ENCODE results near the gene CALML5.

Gene CALML5

GRCh38 chr10:5514226-5514850, 15.0 kb upstream of the CALML5 start:
- no peak for DNase-seq

GRCh38 chr10:5512881-5513612, 13.7 kb upstream of the CALML5 start:
- no peak for DNase-seq

GRCh38 chr10:5512331-5512730, 13.0 kb upstream of the CALML5 start:
- DNase-seq: no peak

- DNase-seq: no peak
Measured at GRCh38 chr10:5511885-5512280, 12.5 kb upstream of the CALML5 start.

GRCh38 chr10:5511231-5511884, 12.0 kb upstream of the CALML5 start:
- no peak for DNase-seq

- no peak for DNase-seq
Measured at GRCh38 chr10:5510281-5511072, 11.1 kb upstream of the CALML5 start.

GRCh38 chr10:5509691-5510090, 10.3 kb upstream of the CALML5 start:
- DNase-seq: no peak

- DNase-seq: no peak
Measured at GRCh38 chr10:5509236-5509635, 9.9 kb upstream of the CALML5 start.

- no peak for DNase-seq
Measured at GRCh38 chr10:5508786-5509185, 9.4 kb upstream of the CALML5 start.

- DNase-seq: no peak
Measured at GRCh38 chr10:5508161-5508604, 8.8 kb upstream of the CALML5 start.

GRCh38 chr10:5507649-5508131, 8.3 kb upstream of the CALML5 start:
- DNase-seq: no peak

GRCh38 chr10:5506751-5507648, 7.6 kb upstream of the CALML5 start:
- no peak for DNase-seq

GRCh38 chr10:5506246-5506645, 6.9 kb upstream of the CALML5 start:
- DNase-seq: no peak

GRCh38 chr10:5504146-5505072, 5.0 kb upstream of the CALML5 start:
- DNase-seq: no peak

GRCh38 chr10:5503477-5503835, 4.1 kb upstream of the CALML5 start:
- DNase-seq: no peak

- DNase-seq: no peak
Measured at GRCh38 chr10:5502571-5503476, 3.5 kb upstream of the CALML5 start.

- no peak for DNase-seq
Measured at GRCh38 chr10:5502061-5502521, 2.7 kb upstream of the CALML5 start.

GRCh38 chr10:5500910-5501309, 1.5 kb upstream of the CALML5 start:
- DNase-seq: no peak

- DNase-seq: no peak
Measured at GRCh38 chr10:5500162-5500670, 846 bp upstream of the CALML5 start.
